Aortic smooth muscle cell (primary cell): ENCODE measurements around the gene ZNF277. TPM values are rescaled to one million over a fixed set of nuclear protein-coding genes. Genes with fewer than 3 reads are reported as not detected.

Experiments
- total RNA-seq: library from RNA; depleted of rRNA; stranded (reverse); fragments of >200 nt; gene quantifications from 2 replicates; pipeline ENCODE4 v1.2.3, GENCODE V29; 2014

The ZNF277 gene
- 25.8 and 33.0 TPM in 2 replicates for total RNA-seq

DNA sequence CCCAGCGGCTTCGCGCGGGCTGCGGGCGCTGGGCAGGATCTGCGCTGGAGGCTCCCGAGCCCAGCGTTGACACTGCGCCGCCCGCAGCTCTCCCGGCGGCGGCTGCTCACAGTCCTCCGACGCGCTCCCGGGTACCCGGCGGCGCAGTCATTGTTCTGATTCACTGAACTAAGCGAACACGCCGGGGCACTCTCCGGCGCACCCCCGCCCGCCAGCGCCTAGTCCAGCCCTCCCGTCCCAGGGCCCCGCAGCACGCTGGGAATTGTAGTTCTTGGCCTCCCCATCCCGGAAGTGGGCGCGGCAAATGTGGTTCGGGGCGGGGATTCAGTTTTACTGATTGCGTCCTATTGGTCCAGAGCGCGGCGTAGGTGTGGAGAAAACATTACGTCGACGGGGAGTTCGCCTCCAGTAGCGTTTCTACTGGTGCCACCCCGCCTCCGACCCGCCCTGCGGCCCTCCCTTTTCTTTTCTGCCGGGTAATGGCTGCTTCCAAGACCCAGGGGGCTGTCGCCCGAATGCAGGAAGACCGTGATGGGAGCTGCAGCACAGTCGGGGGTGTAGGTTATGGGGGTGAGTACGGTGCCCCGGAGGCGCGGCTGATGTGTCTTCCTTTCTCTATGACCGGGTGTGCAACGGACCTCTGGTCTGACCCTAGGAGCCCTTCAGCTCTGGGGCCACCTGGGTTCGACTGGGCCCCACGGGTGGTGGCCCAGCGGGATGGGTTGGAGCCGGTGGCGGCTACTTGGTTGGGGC, at the start of gene ZNF277, which contains the start of gene DOCK4:
TSS of gene ZNF277 (plus strand) at position 458 of the 753 bp plus-strand sequence. CDS start at position 480, 22 bp downstream.
TSS of gene DOCK4 (minus strand) at position 162 of the 753 bp plus-strand sequence. CDS start 261 bp downstream, outside the sequence.

Other genes starting within 250 kb of the ZNF277 start
- 46.6 and 55.2 TPM in 2 replicates for gene DOCK4, start 296 bp upstream of the ZNF277 start, total RNA-seq
- 40.6 and 58.0 TPM in 2 replicates for gene IFRD1, start 243.8 kb downstream of the ZNF277 start, total RNA-seq